GM18907 (cell line): ENCODE measurements around the gene SPATS2L.

Experiments
- ATAC-seq: cut with Tn5 transposase; IDR thresholded peaks from one replicate; pipeline ENCODE4 v1.9.1; 2021; ENCODE audit warnings: mild to moderate bottlenecking, moderate library complexity; ENCODE audit not compliant: unreplicated experiment

Gene SPATS2L

DNA sequence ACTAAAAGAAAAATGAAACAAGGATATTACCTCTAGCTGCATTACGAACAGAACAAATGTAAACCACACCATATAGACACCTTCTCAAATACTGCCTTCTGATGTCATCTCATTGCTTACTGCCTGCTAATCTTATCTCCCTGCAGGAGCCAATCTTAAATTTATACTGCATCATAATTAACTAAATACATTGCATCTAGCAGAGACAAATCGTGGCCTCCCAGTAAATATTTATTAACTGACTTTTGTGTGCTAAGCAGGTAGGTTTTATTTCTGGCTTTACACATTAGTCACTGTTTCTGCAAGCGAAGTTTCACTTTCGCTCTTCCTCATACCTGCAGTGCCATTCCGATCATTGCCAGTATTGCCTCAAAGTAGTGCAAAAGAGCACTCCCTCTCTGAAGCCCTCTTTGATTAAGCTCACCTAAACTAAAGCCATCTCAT lies 67.5 kb downstream of the SPATS2L start:
- peak; percentile 91 for ATAC-seq

GRCh38 chr2:200376513-200377354 lies 70.2 kb downstream of the SPATS2L start:
- ATAC-seq, result peak; percentile 25

DNA sequence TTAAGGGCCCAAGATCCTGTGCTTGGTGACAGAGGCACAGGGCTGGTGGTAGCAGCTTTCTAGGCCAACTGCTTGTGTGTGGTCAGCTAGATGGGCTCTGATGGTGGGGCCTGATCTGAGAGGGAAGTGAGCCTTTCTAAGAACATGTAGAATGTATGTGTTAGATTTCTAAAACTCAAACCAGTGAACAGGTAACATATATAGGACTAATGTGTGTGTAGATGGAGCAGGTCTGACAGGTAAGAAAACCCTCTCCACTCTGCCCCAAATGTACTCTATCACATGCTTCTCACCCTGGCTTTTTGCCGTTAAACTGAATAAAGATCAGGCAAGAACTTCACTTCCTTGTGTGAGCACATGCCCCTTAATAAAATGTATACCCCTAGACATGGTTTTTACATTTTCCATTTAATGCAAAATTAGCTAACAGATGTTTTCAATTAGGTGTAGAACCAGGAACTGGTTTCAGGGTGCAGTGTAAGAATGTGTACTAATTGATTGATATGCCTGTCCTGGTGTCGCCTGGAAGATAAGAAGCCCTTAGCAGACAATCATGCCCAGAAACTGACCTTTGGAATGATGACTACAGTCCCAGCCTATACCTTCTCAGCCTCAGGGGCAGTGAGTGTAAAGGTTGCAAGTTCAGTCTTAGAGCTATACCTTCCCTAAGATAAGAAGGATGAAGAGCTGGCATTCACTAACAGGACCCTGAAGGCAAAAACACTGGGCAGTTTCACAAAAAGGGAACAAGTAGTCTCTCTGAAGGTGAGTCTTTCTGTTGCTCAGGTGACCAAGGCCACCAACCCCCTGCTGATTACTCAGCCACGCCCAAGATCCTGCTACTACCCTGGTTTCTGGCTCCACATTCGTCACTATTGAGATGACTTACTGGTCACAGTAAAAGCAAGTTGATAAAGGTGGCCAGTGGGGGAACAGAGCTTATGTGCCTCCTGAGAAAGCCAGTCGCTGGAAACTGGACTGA lies 71.2 kb downstream of the SPATS2L start:
- no peak for ATAC-seq

GRCh38 chr2:200378652-200379290 lies 72.3 kb downstream of the SPATS2L start:
- no peak for ATAC-seq

DNA sequence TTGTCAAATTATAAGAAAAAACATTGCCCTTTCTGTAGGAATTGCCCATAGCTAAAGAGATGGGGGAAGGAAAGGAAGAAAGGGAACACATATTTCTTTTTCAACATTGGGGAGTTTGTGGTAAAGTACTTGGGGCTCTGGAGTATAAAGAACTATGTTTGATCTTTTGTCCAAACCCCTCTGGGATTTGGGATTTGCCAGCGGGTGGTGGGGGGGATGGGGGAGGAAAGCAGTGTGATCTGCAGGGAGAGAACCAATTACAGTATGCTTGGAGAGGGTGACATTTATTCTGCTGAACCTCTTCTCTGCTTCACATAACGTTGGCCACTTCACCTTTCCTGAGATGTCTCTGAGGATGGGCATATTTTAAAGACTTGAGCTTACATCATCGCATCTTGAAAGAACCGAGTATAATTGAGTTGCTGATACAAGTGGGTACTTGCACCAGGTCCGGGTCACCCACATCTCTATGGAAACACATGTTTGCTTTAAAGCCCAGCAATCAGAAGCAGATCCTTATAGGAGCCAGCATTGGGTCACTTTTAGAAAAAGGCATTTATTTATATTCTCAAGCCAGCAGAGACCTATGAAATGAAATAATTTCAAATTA lies 73.1 kb downstream of the SPATS2L start:
- no peak for ATAC-seq

DNA sequence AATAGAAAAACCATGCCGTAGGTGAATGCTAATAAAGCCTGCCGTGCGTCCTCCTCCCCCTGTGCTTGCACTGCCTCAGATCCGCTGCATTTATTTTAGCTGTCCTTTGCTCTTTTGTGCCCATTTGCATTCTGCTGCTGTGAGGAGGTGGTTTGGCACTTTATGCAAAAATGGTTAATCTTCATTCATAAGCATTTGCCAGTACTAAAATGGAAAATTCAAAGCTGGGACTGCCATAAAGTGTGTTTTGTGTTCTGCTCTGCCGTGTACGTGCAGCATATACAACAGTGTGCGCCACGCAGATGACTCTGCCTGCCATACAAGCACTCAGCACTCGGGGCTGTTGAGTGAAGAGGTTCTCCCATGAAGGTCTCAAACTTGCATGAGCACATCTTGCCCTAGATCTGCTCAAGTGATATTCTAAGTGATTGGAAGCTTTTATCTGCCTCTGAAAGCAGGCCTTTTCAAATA lies 73.6 kb downstream of the SPATS2L start:
- peak; percentile 31 for ATAC-seq

GRCh38 chr2:200380833-200381542 lies 74.5 kb downstream of the SPATS2L start:
- no peak for ATAC-seq

DNA sequence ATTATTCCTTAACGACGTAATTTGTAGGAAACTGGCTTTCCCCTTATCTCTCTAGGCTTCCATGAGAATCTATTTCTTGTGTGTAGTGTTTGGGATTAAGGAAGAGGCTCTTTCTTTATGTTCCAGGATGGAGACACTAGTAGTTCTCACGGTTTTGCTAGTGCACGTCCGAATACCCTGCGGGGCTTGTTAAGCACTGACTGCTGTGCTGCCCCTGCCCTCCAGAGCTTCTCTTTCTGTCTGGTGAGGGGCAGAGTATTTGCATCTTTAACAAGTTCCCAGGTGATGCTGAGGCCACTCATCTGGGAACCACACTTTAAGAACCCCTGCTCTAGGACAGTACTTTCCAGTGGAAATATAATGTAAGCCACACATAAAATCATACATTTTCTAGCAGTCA lies 76.4 kb downstream of the SPATS2L start:
- ATAC-seq, result no peak

GRCh38 chr2:200383380-200384110 lies 77.1 kb downstream of the SPATS2L start:
- ATAC-seq, result peak; percentile 66

DNA sequence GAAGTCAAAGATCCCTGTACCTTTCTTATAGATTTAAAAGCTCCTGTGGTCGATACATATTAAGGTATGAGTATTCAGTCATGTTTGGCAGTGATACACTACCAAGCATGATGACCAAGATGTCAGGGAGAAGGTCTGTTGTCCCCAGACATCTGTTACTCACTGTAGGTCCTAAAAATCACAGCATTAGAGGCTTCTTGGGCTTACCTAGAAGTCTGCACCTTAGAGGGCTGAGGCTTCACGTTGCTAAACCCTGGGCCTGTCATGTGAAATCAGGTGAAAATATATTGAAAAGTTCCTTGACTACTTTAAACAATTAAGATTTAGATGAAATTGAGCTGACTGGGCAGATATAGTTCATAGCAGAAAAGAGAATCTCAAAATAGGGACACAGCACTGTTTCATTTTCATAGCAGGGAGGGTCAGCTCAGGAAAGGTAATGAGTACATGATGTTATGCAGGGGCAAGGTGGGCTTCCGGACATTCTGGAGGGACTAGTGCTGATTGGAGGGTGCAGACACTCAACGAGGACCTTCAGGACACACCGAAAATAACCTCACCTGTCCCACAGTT lies 78.7 kb downstream of the SPATS2L start:
- no peak for ATAC-seq

DNA sequence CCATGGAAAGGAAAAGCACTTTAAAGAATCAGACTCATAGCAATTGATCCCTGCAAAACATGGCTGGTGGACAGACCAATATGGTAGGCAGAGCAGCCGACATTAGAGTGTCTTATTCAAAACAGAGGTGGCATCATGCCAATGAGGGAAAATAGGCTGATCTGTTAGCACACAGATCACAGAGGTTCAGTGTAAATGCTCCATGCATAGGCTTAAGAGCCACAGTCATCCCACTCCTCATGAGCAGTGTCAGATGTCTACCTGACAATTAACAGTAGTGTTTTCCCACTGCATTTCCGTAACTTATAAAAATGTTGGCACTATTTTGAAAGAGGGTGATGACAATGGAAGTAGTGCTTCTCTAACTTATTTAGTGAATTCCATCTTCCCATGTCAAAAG lies 86.7 kb downstream of the SPATS2L start:
- ATAC-seq, result no peak

GRCh38 chr2:200394045-200394444 lies 87.6 kb downstream of the SPATS2L start:
- ATAC-seq, result no peak

GRCh38 chr2:200396781-200397242 lies 90.3 kb downstream of the SPATS2L start:
- no peak for ATAC-seq

GRCh38 chr2:200397785-200398184 lies 91.3 kb downstream of the SPATS2L start:
- ATAC-seq, result no peak

- peak; percentile 42 for ATAC-seq
Measured at GRCh38 chr2:200399046-200399445, 92.6 kb downstream of the SPATS2L start.

- ATAC-seq, result no peak
Measured at GRCh38 chr2:200399636-200400035, 93.1 kb downstream of the SPATS2L start.

DNA sequence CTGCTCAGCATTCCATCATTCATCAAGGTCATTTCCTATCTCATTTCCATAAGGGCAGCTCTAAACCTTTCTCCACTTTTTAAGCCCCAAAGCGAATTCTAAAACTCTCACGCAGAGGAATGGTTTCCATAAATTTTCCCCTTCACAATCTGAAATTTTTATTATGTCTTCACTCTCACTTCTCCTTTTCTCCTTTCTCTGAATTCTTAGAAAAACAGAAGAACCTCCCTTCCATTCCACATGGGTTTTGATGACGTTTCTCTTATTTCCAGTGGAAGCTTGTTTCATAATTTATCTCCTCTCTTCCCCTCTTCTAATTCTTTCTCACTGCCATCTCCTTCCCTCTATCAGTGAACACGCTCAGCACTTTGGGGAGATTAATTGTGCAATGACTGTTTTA lies 97.3 kb downstream of the SPATS2L start:
- no peak for ATAC-seq

DNA sequence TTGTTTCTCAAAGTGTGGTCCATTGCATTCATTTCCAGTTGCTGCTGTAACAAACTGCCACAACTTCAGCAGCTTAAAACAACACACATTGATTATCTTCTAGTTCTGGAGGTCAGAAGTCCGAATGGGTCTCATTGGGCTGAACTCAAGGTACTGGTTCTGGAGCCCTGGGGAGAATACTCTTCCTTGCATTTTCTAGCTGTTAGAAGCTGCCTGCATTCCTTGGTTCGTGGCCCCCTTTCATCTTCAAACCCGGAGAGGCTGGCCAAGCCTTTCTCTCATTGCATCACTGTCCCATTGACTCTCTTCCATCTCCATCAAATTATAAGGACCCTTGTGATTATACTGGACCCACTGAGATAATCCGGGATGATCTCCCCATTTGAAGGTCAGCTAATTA lies 98.1 kb downstream of the SPATS2L start:
- ATAC-seq, result no peak
